Naive B cell (primary cell): ENCODE results near the gene CCDC144A. TPM values are rescaled to one million over a fixed set of nuclear protein-coding genes. Genes with fewer than 3 reads are reported as not detected.
"Not testable (repeated sequence)": the region's sequence is repeated elsewhere in the genome, so short reads cannot be mapped to it uniquely, and the experiment has no call there.

Experiments
- ATAC-seq, 2 donors: fragments of 150-1000 bp; cut with Tn5 transposase; 2 replicates each; pipeline ENCODE4 v1.10.0; 2021; ENCODE audit warnings: low read depth in 2 of 2, mild to moderate bottlenecking in 2 of 2, moderate library complexity in 2 of 2
- DNase-seq: peaks from one replicate; pipeline ENCODE4 v3.0.0; 2022
- H3K27ac Mint-ChIP-seq, 6 donors: one replicate each; pipeline ENCODE4 v1.8.0; 2020 to 2022; ENCODE audit warnings: mild to moderate bottlenecking in 6 of 6, mixed read lengths in 6 of 6, moderate library complexity in 5 of 6, inconsistent platforms in 2 of 6
- H3K27me3 Mint-ChIP-seq, 3 donors: one replicate each; pipeline ENCODE4 v1.8.0; 2021 to 2022; ENCODE audit warnings: mixed read lengths in 3 of 3, mild to moderate bottlenecking in 1 of 3
- H3K36me3 Mint-ChIP-seq, 2 donors: one replicate each; pipeline ENCODE4 v1.8.0; 2020 to 2022; ENCODE audit warnings: mixed read lengths in 2 of 2, inconsistent platforms in 1 of 2, mild to moderate bottlenecking in 1 of 2
- H3K4me1 Mint-ChIP-seq, 3 donors: one replicate each; pipeline ENCODE4 v1.8.0; 2020 to 2022; ENCODE audit warnings: mixed read lengths in 3 of 3, inconsistent platforms in 1 of 3, mild to moderate bottlenecking in 1 of 3, moderate library complexity in 1 of 3
- H3K4me3 Mint-ChIP-seq, 8 donors: one replicate each; pipeline ENCODE4 v1.8.0; 2020 to 2022; ENCODE audit warnings: mild to moderate bottlenecking in 8 of 8, mixed read lengths in 8 of 8, moderate library complexity in 8 of 8, inconsistent platforms in 2 of 8
- H3K9me3 Mint-ChIP-seq, 7 donors: one replicate each; pipeline ENCODE4 v1.8.0; 2020 to 2022; ENCODE audit warnings: mixed read lengths in 7 of 7, mild to moderate bottlenecking in 5 of 7, inconsistent platforms in 2 of 7, moderate library complexity in 1 of 7
- polyA plus RNA-seq, 6 donors: library from polyadenylated mRNA; unstranded; fragments of 300-500 nt; fragmentation: Illumina TruSeq; gene quantifications; one replicate each; pipeline ENCODE4 v1.2.3, GENCODE V29; 2021; ENCODE audit warnings: low read depth in 6 of 6

Gene CCDC144A
- polyA plus RNA-seq, 6 donors from 2014 or later = 0.04 to 0.13 TPM; not detected in 4

GRCh38 chr17:16773146-16773522 is 83.1 kb downstream of the CCDC144A start:
- not testable (repeated sequence) for DNase-seq, H3K27ac Mint-ChIP-seq, H3K4me3 Mint-ChIP-seq, H3K27me3 Mint-ChIP-seq, H3K36me3 Mint-ChIP-seq, H3K4me1 Mint-ChIP-seq, ATAC-seq, H3K9me3 Mint-ChIP-seq

GRCh38 chr17:16787851-16788250 is 97.8 kb downstream of the CCDC144A start:
- peaks cover 4 to 20% (median 7%) of the 10 kb centered on the region in 3 donors for H3K27me3 Mint-ChIP-seq
- ATAC-seq, H3K9me3 Mint-ChIP-seq, H3K4me3 Mint-ChIP-seq, H3K4me1 Mint-ChIP-seq, DNase-seq, H3K36me3 Mint-ChIP-seq: not testable (repeated sequence)
- H3K27ac Mint-ChIP-seq = peak overlapping the region in 1 of 6 donors; percentile 9

DNA sequence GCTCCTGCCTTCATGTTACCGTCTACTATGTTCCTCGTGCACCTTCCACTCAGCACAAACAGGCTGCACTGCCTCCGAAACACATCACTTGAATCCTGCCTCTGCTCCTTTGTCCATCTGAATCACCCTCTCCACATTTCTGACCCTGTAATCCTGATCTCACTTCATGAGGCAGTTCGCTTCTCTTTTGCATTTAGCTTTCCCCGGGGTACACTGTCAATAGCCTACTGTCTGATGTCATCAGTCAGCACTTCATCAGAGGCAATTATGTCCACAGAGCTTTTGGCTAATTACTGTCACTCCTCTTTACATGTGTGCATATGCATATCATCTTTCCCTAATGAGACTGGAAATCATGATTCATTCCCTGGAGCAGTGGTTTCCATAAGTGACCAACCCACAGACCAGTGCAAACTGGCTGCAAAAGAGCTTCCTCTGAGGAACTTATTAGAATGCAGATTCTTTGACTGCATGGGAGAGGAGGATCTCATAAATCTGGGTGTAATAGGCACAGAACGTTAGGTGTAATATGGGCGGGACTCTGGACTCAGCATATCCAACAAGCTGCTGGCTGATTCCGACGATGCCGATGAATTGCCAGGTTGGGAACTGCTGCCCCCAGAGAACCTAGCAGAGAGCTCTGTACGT is 99.0 kb downstream of the CCDC144A start:
- not testable (repeated sequence) for H3K4me3 Mint-ChIP-seq, ATAC-seq, H3K36me3 Mint-ChIP-seq

DNA sequence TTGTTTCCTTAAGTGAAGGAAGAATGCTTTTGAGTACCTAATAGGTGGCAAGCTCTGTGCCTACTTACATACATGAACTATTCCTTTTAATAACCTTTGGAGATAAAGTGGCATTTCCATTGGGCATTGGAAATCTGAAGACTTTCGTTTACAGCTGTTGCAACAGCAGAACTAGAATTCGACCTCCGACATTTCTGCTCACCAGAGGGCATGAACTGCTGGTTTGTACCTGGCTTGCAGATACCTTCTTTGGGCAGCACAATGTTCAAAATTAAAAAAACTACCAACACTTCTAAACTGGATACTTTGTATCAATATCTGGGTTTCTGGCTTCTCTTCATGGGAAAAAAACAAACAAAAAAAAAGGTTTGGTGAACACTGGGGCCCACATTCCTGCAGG is 99.6 kb downstream of the CCDC144A start:
- not testable (repeated sequence) for H3K27ac Mint-ChIP-seq, ATAC-seq, H3K9me3 Mint-ChIP-seq, H3K4me1 Mint-ChIP-seq, H3K4me3 Mint-ChIP-seq, H3K36me3 Mint-ChIP-seq, DNase-seq
- H3K27me3 Mint-ChIP-seq = peaks cover 0 to 17% (median 7%) of the 10 kb centered on the region in 3 donors

More for the DNA sequence above, 99.0 kb downstream of the CCDC144A start:
- H3K9me3 Mint-ChIP-seq, H3K4me1 Mint-ChIP-seq, H3K27ac Mint-ChIP-seq, DNase-seq: not testable (repeated sequence)
- H3K27me3 Mint-ChIP-seq = peaks cover 0 to 17% (median 7%) of the 10 kb centered on the region in 3 donors

DNA sequence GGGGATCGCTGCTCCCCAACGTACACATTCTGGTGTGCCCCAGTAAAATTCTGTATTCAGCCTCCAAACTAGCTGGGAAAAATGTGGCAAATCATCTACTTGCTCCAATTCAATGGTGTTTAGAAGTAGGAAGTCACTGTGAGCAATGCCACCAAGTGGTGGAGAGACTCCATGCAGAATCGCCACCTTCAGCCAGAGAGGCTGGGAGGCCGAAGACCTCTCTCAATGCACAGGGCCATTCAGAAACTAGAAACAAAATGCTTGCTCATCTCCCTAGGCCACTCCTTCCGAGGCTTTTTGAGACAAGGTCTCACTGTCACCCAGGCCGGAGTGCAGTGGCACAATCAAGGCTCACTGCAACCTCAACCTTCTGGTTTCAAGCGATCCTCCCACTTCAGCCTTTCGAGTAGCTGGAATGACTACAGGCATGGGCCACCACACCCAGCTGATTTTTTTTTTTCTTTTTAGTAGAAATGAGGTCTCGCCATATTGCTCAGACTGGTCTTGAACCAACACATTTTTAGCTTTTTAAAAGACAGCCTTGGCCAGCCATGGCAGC is 100.4 kb downstream of the CCDC144A start:
- H3K9me3 Mint-ChIP-seq, ATAC-seq, H3K27me3 Mint-ChIP-seq, H3K36me3 Mint-ChIP-seq, H3K4me3 Mint-ChIP-seq, DNase-seq, H3K27ac Mint-ChIP-seq, H3K4me1 Mint-ChIP-seq: not testable (repeated sequence)

DNA sequence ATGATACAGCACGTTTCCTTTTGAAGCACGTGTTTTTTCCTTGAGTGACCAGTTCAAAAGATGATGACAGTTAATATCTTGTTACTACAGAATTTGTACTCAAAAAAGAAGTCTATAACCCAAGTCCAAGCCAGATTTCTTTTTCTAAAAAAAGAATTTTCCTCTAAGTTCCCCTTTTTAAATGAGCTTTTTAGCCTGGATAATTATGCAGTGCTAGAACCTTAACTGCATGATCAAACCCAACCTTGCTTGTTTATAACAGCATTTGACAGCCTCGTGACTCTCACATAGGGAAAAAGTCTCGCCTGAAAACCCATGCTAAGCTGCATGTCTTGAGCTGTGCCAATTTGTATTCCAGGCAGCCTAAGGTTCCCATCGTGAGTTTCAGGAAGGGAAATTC is 104.2 kb downstream of the CCDC144A start:
- H3K4me3 Mint-ChIP-seq, H3K36me3 Mint-ChIP-seq, H3K4me1 Mint-ChIP-seq, H3K27me3 Mint-ChIP-seq, H3K9me3 Mint-ChIP-seq, DNase-seq, H3K27ac Mint-ChIP-seq: not testable (repeated sequence)
- ATAC-seq = peak; percentile 37 to 52

DNA sequence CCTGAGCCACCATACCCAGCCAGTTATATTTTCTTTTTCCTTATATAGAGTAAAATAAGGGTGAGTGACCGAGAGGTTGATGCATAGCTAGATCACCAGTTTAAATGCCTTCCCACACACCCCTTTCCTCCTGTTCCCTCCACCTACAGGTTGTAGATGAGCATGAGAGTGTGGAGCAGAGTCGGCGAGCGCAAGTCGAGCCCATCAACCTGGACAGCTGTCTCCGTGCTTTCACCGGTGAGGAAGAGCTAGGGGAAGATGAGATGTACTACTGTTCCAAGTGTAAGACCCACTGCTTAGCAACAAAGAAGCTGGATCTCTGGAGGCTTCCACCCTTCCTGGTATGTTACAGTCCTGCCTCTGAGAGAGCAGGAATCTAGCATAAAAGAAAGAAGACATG is 105.9 kb downstream of the CCDC144A start:
- not testable (repeated sequence) for H3K27me3 Mint-ChIP-seq, ATAC-seq, H3K4me1 Mint-ChIP-seq, H3K36me3 Mint-ChIP-seq, H3K27ac Mint-ChIP-seq, H3K9me3 Mint-ChIP-seq, DNase-seq, H3K4me3 Mint-ChIP-seq

DNA sequence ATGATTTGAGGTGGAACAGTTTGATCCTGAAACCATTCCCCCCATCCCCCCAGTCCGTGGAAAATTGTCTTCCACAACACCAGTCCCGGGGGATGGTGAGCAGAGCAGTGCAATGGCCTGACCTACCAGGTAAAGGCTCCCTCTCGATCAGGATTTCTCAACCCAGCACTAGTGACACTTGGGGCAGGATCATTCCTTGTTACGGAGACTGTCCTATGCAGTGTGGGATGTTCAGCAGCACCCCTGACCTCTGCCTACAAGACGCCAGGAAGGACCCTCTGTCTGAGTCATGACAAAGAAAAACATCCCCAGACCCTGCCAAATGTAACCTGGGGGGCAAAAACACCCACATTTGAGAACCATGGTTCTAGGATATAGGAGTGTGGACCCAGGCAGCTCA is 114.8 kb downstream of the CCDC144A start:
- H3K27me3 Mint-ChIP-seq, DNase-seq, H3K4me1 Mint-ChIP-seq, H3K9me3 Mint-ChIP-seq, H3K27ac Mint-ChIP-seq, H3K4me3 Mint-ChIP-seq, ATAC-seq, H3K36me3 Mint-ChIP-seq: not testable (repeated sequence)

GRCh38 chr17:16806599-16806998 is 116.6 kb downstream of the CCDC144A start:
- H3K27me3 Mint-ChIP-seq, H3K4me1 Mint-ChIP-seq, H3K36me3 Mint-ChIP-seq, H3K27ac Mint-ChIP-seq, DNase-seq, H3K4me3 Mint-ChIP-seq, H3K9me3 Mint-ChIP-seq, ATAC-seq: not testable (repeated sequence)

DNA sequence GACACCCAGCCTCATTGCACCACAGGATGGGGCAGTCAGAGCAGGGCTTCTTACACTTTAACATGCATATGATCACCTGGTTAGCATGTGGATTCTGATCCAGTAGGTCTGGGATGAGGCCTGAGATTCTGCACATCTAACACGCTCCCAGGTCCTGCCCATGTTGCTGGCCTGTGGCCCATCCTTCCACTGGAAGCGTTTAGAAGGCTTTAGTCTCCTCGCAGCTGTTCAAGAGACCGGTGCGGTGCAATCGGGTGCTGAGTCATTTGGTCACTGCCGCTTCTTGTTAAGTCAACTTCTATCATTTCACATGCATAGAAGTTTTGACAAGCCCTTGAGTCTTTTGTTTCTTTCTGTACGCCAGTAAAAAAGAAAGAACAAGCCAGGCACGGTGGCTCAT is 117.6 kb downstream of the CCDC144A start:
- not testable (repeated sequence) for DNase-seq, H3K4me1 Mint-ChIP-seq, H3K36me3 Mint-ChIP-seq, H3K4me3 Mint-ChIP-seq, H3K27me3 Mint-ChIP-seq, H3K9me3 Mint-ChIP-seq, ATAC-seq, H3K27ac Mint-ChIP-seq

DNA sequence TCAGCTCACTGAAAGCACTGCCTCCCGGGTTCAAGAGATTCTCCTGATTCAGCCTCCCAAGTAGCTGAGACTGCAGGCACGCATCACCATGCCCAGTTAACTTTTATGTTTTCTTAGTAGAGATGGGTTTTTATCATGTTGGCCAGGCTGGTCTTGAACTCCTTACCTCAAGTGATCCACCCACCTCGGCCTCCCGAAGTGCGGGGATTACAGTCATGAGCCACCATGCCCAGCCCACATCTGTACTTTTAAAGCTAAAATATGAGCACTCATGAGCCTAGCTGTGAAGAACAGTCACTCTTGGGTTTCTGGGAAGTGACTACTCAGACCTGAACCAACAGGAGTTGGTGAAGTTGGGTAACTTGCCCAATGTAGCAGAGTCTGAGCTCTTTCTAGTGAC is 120.2 kb downstream of the CCDC144A start:
- H3K27ac Mint-ChIP-seq, H3K4me3 Mint-ChIP-seq, H3K36me3 Mint-ChIP-seq, H3K9me3 Mint-ChIP-seq, ATAC-seq, H3K4me1 Mint-ChIP-seq, DNase-seq: not testable (repeated sequence)
- peaks cover 0 to 17% (median 13%) of the 10 kb centered on the region in 3 donors for H3K27me3 Mint-ChIP-seq

- not testable (repeated sequence) for H3K36me3 Mint-ChIP-seq, H3K9me3 Mint-ChIP-seq, H3K27ac Mint-ChIP-seq, DNase-seq, H3K4me1 Mint-ChIP-seq, H3K4me3 Mint-ChIP-seq, ATAC-seq
- peaks cover 0 to 34% (median 15%) of the 10 kb centered on the region in 3 donors for H3K27me3 Mint-ChIP-seq
Measured at GRCh38 chr17:16812126-16812525, 122.1 kb downstream of the CCDC144A start.

GRCh38 chr17:16814439-16814838 is 124.4 kb downstream of the CCDC144A start:
- no peak overlapping the region for H3K4me3 Mint-ChIP-seq
- H3K27ac Mint-ChIP-seq = no peak overlapping the region
- no peaks in the 10 kb centered on the region for H3K4me1 Mint-ChIP-seq
- ATAC-seq (no peak), DNase-seq (no peak)
- no peaks in the 10 kb centered on the region for H3K9me3 Mint-ChIP-seq
- no peaks in the 10 kb centered on the region for H3K36me3 Mint-ChIP-seq
- H3K27me3 Mint-ChIP-seq = peaks cover 0 to 57% (median 31%) of the 10 kb centered on the region in 3 donors

DNA sequence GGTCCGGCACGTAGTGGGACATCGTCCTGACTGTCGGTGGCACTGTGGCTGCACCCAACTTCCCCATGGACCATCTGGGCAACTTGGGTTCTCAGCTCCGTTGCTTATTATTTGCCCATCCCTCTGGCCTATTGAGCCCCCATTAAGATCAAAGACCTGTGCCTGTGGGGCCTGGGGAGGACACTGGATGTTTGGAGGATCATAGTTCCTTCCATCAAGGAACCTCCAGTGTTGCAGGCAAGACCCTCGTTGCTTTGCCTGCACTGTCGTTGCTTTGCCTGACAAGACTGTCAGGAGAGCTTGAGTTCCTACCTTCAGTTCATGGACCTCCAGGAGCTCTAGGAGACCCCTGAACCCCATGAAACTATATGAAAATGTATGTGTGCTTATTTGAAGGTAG is 127.2 kb downstream of the CCDC144A start:
- peaks cover 0 to 64% (median 41%) of the 10 kb centered on the region in 3 donors for H3K27me3 Mint-ChIP-seq
- peak overlapping the region in 1 of 6 donors; percentile 68 for H3K27ac Mint-ChIP-seq
- no peak for ATAC-seq
- H3K4me1 Mint-ChIP-seq = no peaks in the 10 kb centered on the region
- H3K4me3 Mint-ChIP-seq = no peak overlapping the region
- DNase-seq = no peak
- H3K36me3 Mint-ChIP-seq = no peaks in the 10 kb centered on the region
- no peaks in the 10 kb centered on the region for H3K9me3 Mint-ChIP-seq
